DND-41 (cell line): Measurements from ENCODE around the gene ARRB1.

Source experiments
- ATAC-seq: fragments of 200-7000 bp; cut with Tn5 transposase; 3 replicates; pipeline ENCODE4 v1.9.1; 2021; ENCODE audit warnings: low read depth; ENCODE audit not compliant: insufficient read depth
- DNase-seq: peaks from one replicate; pipeline ENCODE4 v3.0.0-alpha.2; 2020
- H2AFZ ChIP-seq: 2 replicates; pipeline ENCODE4 v1.6.0; 2012; ENCODE audit warnings: low read depth, low read length
- H3K27ac ChIP-seq: 2 replicates; pipeline ENCODE4 v1.5.1; 2012; ENCODE audit warnings: low read length, inconsistent platforms
- H3K27me3 ChIP-seq: fragments of 200-600 bp; sonication (generic); 2 replicates; pipeline ENCODE4 v1.6.0; 2012; ENCODE audit warnings: low read length, mild to moderate bottlenecking, inconsistent platforms; ENCODE audit not compliant: insufficient read depth, poor library complexity
- H3K36me3 ChIP-seq: 2 replicates; pipeline ENCODE4 v1.5.1; 2012; ENCODE audit warnings: low read length, inconsistent platforms; ENCODE audit not compliant: insufficient read depth
- H3K4me1 ChIP-seq: 2 replicates; pipeline ENCODE4 v1.5.1; 2012; ENCODE audit warnings: mild to moderate bottlenecking, low read length; ENCODE audit not compliant: insufficient read depth
- H3K4me2 ChIP-seq: 2 replicates; pipeline ENCODE4 v1.6.0; 2012; ENCODE audit warnings: mild to moderate bottlenecking, moderate library complexity, low read length, inconsistent platforms; ENCODE audit not compliant: insufficient read depth
- H3K4me3 ChIP-seq, 2 experiments: fragments of 200-600 bp in 1 of 2; shearing (Covaris generic) in 1 of 2; 2 replicates each; pipeline ENCODE4 v1.5.1; 2012 to 2016; ENCODE audit warnings: inconsistent platforms in 2 of 2, low read length in 2 of 2, mild to moderate bottlenecking in 2 of 2, low read depth in 1 of 2, moderate library complexity in 1 of 2
- H3K79me2 ChIP-seq: 2 replicates; pipeline ENCODE4 v1.6.0; 2012; ENCODE audit warnings: low read length, inconsistent platforms; ENCODE audit not compliant: insufficient read depth
- H3K9ac ChIP-seq: 2 replicates; pipeline ENCODE4 v1.6.0; 2012; ENCODE audit warnings: low read depth, mild to moderate bottlenecking, inconsistent platforms, low read length, moderate library complexity
- H3K9me3 ChIP-seq: 2 replicates; pipeline ENCODE4 v1.5.1; 2012; ENCODE audit warnings: low read length, moderate library complexity, mild to moderate bottlenecking, inconsistent platforms; ENCODE audit not compliant: insufficient read depth, severe bottlenecking
- H4K20me1 ChIP-seq: 2 replicates; pipeline ENCODE4 v1.6.0; 2012; ENCODE audit warnings: low read length; ENCODE audit not compliant: insufficient read depth
- CTCF ChIP-seq: IDR thresholded peaks from 2 replicates; pipeline ENCODE4 v1.5.1; 2012; ENCODE audit warnings: borderline replicate concordance, low read length, moderate library complexity, mild to moderate bottlenecking; ENCODE audit not compliant: poor library complexity, severe bottlenecking; ENCODE audit errors: extremely low read depth
- EZH2 ChIP-seq: IDR thresholded peaks from 3 replicates; pipeline ENCODE4 v1.6.1; 2012; ENCODE audit warnings: borderline replicate concordance, low read depth, mild to moderate bottlenecking, moderate library complexity, low read length, inconsistent platforms; ENCODE audit not compliant: severe bottlenecking

ARRB1 gene

GRCh38 chr11:75260396-75261170, 90.9 kb downstream of the ARRB1 start:
- Histone ChIP-seq H3K4me3 (no peak overlapping the region), H3K27me3 (no peaks in the 10 kb centered on the region), H3K36me3 (no peaks in the 10 kb centered on the region), H3K4me1 (no peaks in the 10 kb centered on the region), H3K79me2 (no peaks in the 10 kb centered on the region), H3K27ac (no peak overlapping the region), H3K9me3 (no peaks in the 10 kb centered on the region), H3K9ac (no peak overlapping the region), H4K20me1 (no peaks in the 10 kb centered on the region), H2AFZ (no peak overlapping the region), H3K4me2 (no peak overlapping the region)
- DNase-seq (no peak), ATAC-seq (peak; percentile 8; the same call in 1 of the 3 replicates)
- no peak for TF ChIP-seq EZH2
- no peak for TF ChIP-seq CTCF

GRCh38 chr11:75254326-75254725, 97.1 kb downstream of the ARRB1 start:
- Histone ChIP-seq H3K9me3 (peaks cover 3% of the 10 kb centered on the region), H3K4me2 (no peak overlapping the region), H3K4me1 (no peaks in the 10 kb centered on the region), H4K20me1 (no peaks in the 10 kb centered on the region), H3K27me3 (no peaks in the 10 kb centered on the region), H3K27ac (no peak overlapping the region), H3K4me3 (no peak overlapping the region), H3K79me2 (no peaks in the 10 kb centered on the region), H2AFZ (no peak overlapping the region), H3K9ac (no peak overlapping the region), H3K36me3 (no peaks in the 10 kb centered on the region)
- no peak for TF ChIP-seq EZH2
- TF ChIP-seq CTCF: no peak
- DNase-seq (no peak), ATAC-seq (no peak)

GRCh38 chr11:75249704-75250103, 101.8 kb downstream of the ARRB1 start:
- no peak overlapping the region for H3K9ac ChIP-seq
- no peak for ATAC-seq

More at GRCh38 chr11:75249704-75250103, 101.8 kb downstream of the ARRB1 start:
- TF ChIP-seq CTCF (no peak), EZH2 (no peak)
- Histone ChIP-seq H3K36me3 (no peaks in the 10 kb centered on the region), H3K27ac (no peak overlapping the region), H4K20me1 (no peaks in the 10 kb centered on the region), H3K4me3 (no peak overlapping the region), H3K27me3 (no peaks in the 10 kb centered on the region), H3K4me1 (no peaks in the 10 kb centered on the region), H3K4me2 (no peak overlapping the region), H2AFZ (no peak overlapping the region), H3K9me3 (peaks cover 3% of the 10 kb centered on the region), H3K79me2 (no peaks in the 10 kb centered on the region)
- no peak for DNase-seq
